H9 (cell line): ENCODE data around the gene KLHL18. TPM values are rescaled to one million over a fixed set of nuclear protein-coding genes. Genes with fewer than 3 reads are reported as not detected.

ENCODE experiments used
- DNase-seq: peaks from one replicate; pipeline ENCODE4 v3.0.0-alpha.2; 2017
- H2AFZ ChIP-seq: one replicate; pipeline ENCODE4 v1.6.1; 2013; ENCODE audit warnings: mild to moderate bottlenecking, low read length, control low read depth, moderate library complexity
- H2AK5ac ChIP-seq: 2 replicates; pipeline ENCODE4 v1.6.1; 2013; ENCODE audit warnings: low read length, control low read depth, mixed read lengths; ENCODE audit not compliant: insufficient read length
- H2BK120ac ChIP-seq: one replicate; pipeline ENCODE4 v1.6.1; 2013; ENCODE audit warnings: low read depth, mild to moderate bottlenecking, low read length, control low read depth, inconsistent platforms; ENCODE audit not compliant: poor library complexity, severe bottlenecking
- H2BK12ac ChIP-seq: 2 replicates; pipeline ENCODE4 v1.6.1; 2013; ENCODE audit warnings: low read length, control low read depth, mixed read lengths, low read depth; ENCODE audit not compliant: insufficient read length
- H2BK15ac ChIP-seq: 2 replicates; pipeline ENCODE4 v1.6.1; 2013; ENCODE audit warnings: low read depth, low read length, control low read depth
- H2BK20ac ChIP-seq: one replicate; pipeline ENCODE4 v1.6.1; 2013; ENCODE audit warnings: low read depth, mild to moderate bottlenecking, low read length, control low read depth, inconsistent platforms; ENCODE audit not compliant: poor library complexity, severe bottlenecking
- H2BK5ac ChIP-seq: 2 replicates; pipeline ENCODE4 v1.6.1; 2013; ENCODE audit warnings: low read length, control low read depth, mixed read lengths; ENCODE audit not compliant: insufficient read length
- H3K14ac ChIP-seq: 2 replicates; pipeline ENCODE4 v1.6.1; 2013; ENCODE audit warnings: low read length, control low read depth; ENCODE audit not compliant: insufficient read depth
- H3K18ac ChIP-seq: 2 replicates; pipeline ENCODE4 v1.6.1; 2013; ENCODE audit warnings: low read depth, mild to moderate bottlenecking, mixed read lengths, low read length, control low read depth; ENCODE audit not compliant: insufficient read length
- H3K23ac ChIP-seq: 2 replicates; pipeline ENCODE4 v1.6.1; 2013; ENCODE audit warnings: low read length, control low read depth, mixed read lengths, low read depth; ENCODE audit not compliant: insufficient read length
- H3K23me2 ChIP-seq: 2 replicates; pipeline ENCODE4 v1.6.1; 2013; ENCODE audit warnings: low read depth, mild to moderate bottlenecking, mixed read lengths, low read length, control low read depth; ENCODE audit not compliant: insufficient read length, poor library complexity, severe bottlenecking
- H3K27ac ChIP-seq: 2 replicates; pipeline ENCODE4 v1.5.1; 2013; ENCODE audit warnings: low read length, control low read depth, mixed read lengths, low read depth; ENCODE audit not compliant: insufficient read length
- H3K27me3 ChIP-seq: 2 replicates; pipeline ENCODE4 v1.6.1; 2013; ENCODE audit warnings: low read length, control low read depth, inconsistent platforms; ENCODE audit not compliant: insufficient read depth
- H3K4ac ChIP-seq: 2 replicates; pipeline ENCODE4 v1.6.1; 2013; ENCODE audit warnings: low read depth, mild to moderate bottlenecking, control low read depth, inconsistent platforms, low read length, moderate library complexity
- H3K4me1 ChIP-seq: 2 replicates; pipeline ENCODE4 v1.6.1; 2013; ENCODE audit warnings: low read length, control low read depth, inconsistent platforms; ENCODE audit not compliant: insufficient read depth
- H3K4me2 ChIP-seq: 2 replicates; pipeline ENCODE4 v1.6.1; 2013; ENCODE audit warnings: low read length, control low read depth, mixed read lengths; ENCODE audit not compliant: insufficient read length, insufficient read depth
- H3K56ac ChIP-seq: 2 replicates; pipeline ENCODE4 v1.6.1; 2013; ENCODE audit warnings: low read depth, mild to moderate bottlenecking, mixed read lengths, low read length, control low read depth; ENCODE audit not compliant: insufficient read length
- H3K79me1 ChIP-seq: 2 replicates; pipeline ENCODE4 v1.6.1; 2013; ENCODE audit warnings: low read depth, mild to moderate bottlenecking, moderate library complexity, low read length, control low read depth, inconsistent platforms; ENCODE audit not compliant: insufficient read depth, poor library complexity, severe bottlenecking
- H3K79me2 ChIP-seq: 2 replicates; pipeline ENCODE4 v1.6.1; 2013; ENCODE audit warnings: low read length, control low read depth, inconsistent platforms; ENCODE audit not compliant: insufficient read depth
- H3K9ac ChIP-seq: 2 replicates; pipeline ENCODE4 v1.6.1; 2013; ENCODE audit warnings: low read length, control low read depth, mixed read lengths; ENCODE audit not compliant: insufficient read length; ENCODE audit errors: extremely low read depth
- H3K9me3 ChIP-seq: one replicate; pipeline ENCODE4 v1.6.1; 2013; ENCODE audit warnings: low read depth, low read length, inconsistent platforms; ENCODE audit not compliant: control insufficient read depth
- H3T11ph ChIP-seq: one replicate; pipeline ENCODE4 v1.6.1; 2013; ENCODE audit warnings: mild to moderate bottlenecking, low read length, control low read depth, inconsistent platforms
- H4K20me1 ChIP-seq: one replicate; pipeline ENCODE4 v1.6.1; 2013; ENCODE audit not compliant: control insufficient read depth, insufficient read length, insufficient read depth
- H4K5ac ChIP-seq: 2 replicates; pipeline ENCODE4 v1.6.1; 2013; ENCODE audit warnings: low read depth, mild to moderate bottlenecking, mixed read lengths, low read length, control low read depth; ENCODE audit not compliant: insufficient read length
- H4K8ac ChIP-seq: replicated peaks from 2 replicates; pipeline ENCODE4 v1.6.1; 2013; ENCODE audit warnings: low read length, control low read depth, mixed read lengths, low read depth; ENCODE audit not compliant: insufficient read length
- H4K91ac ChIP-seq: 2 replicates; pipeline ENCODE4 v1.6.1; 2013; ENCODE audit warnings: low read depth, mild to moderate bottlenecking, moderate library complexity, mixed read lengths, low read length, control low read depth; ENCODE audit not compliant: insufficient read length
- H3K27ac Mint-ChIP-seq, 3 experiments: 2 replicates in 2 of 3; 3 replicates in 1 of 3; pipeline ENCODE4 v1.8.0; 2020 to 2021; ENCODE audit warnings: mixed read lengths in 3 of 3, mild to moderate bottlenecking in 1 of 3, moderate library complexity in 1 of 3
- H3K27me3 Mint-ChIP-seq: 2 replicates; pipeline ENCODE4 v1.8.0; 2021; ENCODE audit warnings: low read depth, mild to moderate bottlenecking, moderate library complexity, mixed read lengths
- H3K36me3 Mint-ChIP-seq, 3 experiments: 2 replicates in 2 of 3; 3 replicates in 1 of 3; pipeline ENCODE4 v1.8.0; 2020 to 2021; ENCODE audit warnings: low read depth in 3 of 3, mixed read lengths in 3 of 3; ENCODE audit not compliant: insufficient read depth in 1 of 3
- H3K4me1 Mint-ChIP-seq, 2 experiments: 2 replicates each; pipeline ENCODE4 v1.8.0; 2020; ENCODE audit warnings: mixed read lengths in 2 of 2
- H3K4me3 Mint-ChIP-seq, 2 experiments: 2 replicates in 1 of 2; 3 replicates in 1 of 2; pipeline ENCODE4 v1.8.0; 2020 to 2021; ENCODE audit warnings: mild to moderate bottlenecking in 2 of 2, mixed read lengths in 2 of 2, moderate library complexity in 1 of 2
- H3K9me3 Mint-ChIP-seq, 2 experiments: 2 replicates in 1 of 2; 3 replicates in 1 of 2; pipeline ENCODE4 v1.8.0; 2020; ENCODE audit warnings: mild to moderate bottlenecking in 2 of 2, mixed read lengths in 2 of 2, moderate library complexity in 1 of 2
- CTCF ChIP-seq: fragments of 200-600 bp; sonication (generic); conservative IDR thresholded peaks from 3 replicates; pipeline ENCODE4 v1.8.0; 2021; ENCODE audit warnings: antibody characterized with exemption, mild to moderate bottlenecking
- WGBS: extraction: QIAGEN DNeasy Blood & Tissue Kit; methylation state at CpG from one replicate; pipeline ENCODE4 v1.1.7; 2013; ENCODE audit warnings: missing lambda C conversion rate, low lambda C conversion rate, mixed read lengths; ENCODE audit not compliant: insufficient read length; ENCODE audit errors: extremely low coverage; 5-methylcytosine and 5-hydroxymethylcytosine counted together
- total RNA-seq: library from RNA; stranded (reverse); gene quantifications from 2 replicates; pipeline ENCODE4 v1.2.1, GENCODE V29; 2021

KLHL18 gene
- total RNA-seq, 1 experiment from 2014 or later: 55.3 TPM

- Mint-ChIP-seq H3K27ac (no peak overlapping the region), H3K36me3 (no peaks in the 10 kb centered on the region; a peak in 1 of 7 replicates), H3K4me1 (peaks cover 20 to 24% of the 10 kb centered on the region in 2 experiments), H3K4me3 (no peak overlapping the region), H3K27me3 (peaks cover 2% of the 10 kb centered on the region; the same call in 1 of the 2 replicates), H3K9me3 (no peaks in the 10 kb centered on the region; a peak in 1 of 5 replicates)
- no peak overlapping the region for H3K9ac ChIP-seq
- H2BK20ac ChIP-seq: no peak overlapping the region
- no peak overlapping the region for H2BK120ac ChIP-seq
- H2AFZ ChIP-seq: no peak overlapping the region
- WGBS: no CpG with 5 or more reads among the region's 3 CpGs
- H4K8ac ChIP-seq: no peak overlapping the region
- H4K91ac ChIP-seq: no peak overlapping the region
- H3K23me2 ChIP-seq: peaks cover 12% of the 10 kb centered on the region
- no peak overlapping the region for H4K5ac ChIP-seq
- H3K23ac ChIP-seq: no peak overlapping the region
- no peak overlapping the region for H3K56ac ChIP-seq
- no peak overlapping the region for H2BK12ac ChIP-seq
- H3K4ac ChIP-seq: no peak overlapping the region
- H3K27ac ChIP-seq: no peak overlapping the region
- H3T11ph ChIP-seq: no peak overlapping the region
- H3K79me2 ChIP-seq: no peaks in the 10 kb centered on the region
- H3K79me1 ChIP-seq: no peaks in the 10 kb centered on the region
- H2AK5ac ChIP-seq: no peak overlapping the region
- TF ChIP-seq CTCF: peak; percentile 35; the same call in 2 of the 3 replicates
- no peak overlapping the region for H3K14ac ChIP-seq
- H3K4me2 ChIP-seq: no peak overlapping the region
- no peak overlapping the region for H2BK5ac ChIP-seq
- no peaks in the 10 kb centered on the region for H3K27me3 ChIP-seq
- H4K20me1 ChIP-seq: no peaks in the 10 kb centered on the region
- no peak overlapping the region for H3K18ac ChIP-seq
- no peak overlapping the region for H2BK15ac ChIP-seq
- H3K9me3 ChIP-seq: no peaks in the 10 kb centered on the region
- no peaks in the 10 kb centered on the region for H3K4me1 ChIP-seq
- DNase-seq: no peak
Observed at GRCh38 chr3:47376393-47376792, 93.6 kb downstream of the KLHL18 start.
